ENCODE measurements around the gene NANS. TPM values are rescaled to one million over a fixed set of nuclear protein-coding genes. Genes with fewer than 3 reads are reported as not detected.
"Not testable (repeated sequence)": the region's sequence is repeated elsewhere in the genome, so short reads cannot be mapped to it uniquely, and the experiment has no call there.

Gene NANS
- total RNA-seq, 1 donor from 2014 or later = 33.4 TPM

DNA sequence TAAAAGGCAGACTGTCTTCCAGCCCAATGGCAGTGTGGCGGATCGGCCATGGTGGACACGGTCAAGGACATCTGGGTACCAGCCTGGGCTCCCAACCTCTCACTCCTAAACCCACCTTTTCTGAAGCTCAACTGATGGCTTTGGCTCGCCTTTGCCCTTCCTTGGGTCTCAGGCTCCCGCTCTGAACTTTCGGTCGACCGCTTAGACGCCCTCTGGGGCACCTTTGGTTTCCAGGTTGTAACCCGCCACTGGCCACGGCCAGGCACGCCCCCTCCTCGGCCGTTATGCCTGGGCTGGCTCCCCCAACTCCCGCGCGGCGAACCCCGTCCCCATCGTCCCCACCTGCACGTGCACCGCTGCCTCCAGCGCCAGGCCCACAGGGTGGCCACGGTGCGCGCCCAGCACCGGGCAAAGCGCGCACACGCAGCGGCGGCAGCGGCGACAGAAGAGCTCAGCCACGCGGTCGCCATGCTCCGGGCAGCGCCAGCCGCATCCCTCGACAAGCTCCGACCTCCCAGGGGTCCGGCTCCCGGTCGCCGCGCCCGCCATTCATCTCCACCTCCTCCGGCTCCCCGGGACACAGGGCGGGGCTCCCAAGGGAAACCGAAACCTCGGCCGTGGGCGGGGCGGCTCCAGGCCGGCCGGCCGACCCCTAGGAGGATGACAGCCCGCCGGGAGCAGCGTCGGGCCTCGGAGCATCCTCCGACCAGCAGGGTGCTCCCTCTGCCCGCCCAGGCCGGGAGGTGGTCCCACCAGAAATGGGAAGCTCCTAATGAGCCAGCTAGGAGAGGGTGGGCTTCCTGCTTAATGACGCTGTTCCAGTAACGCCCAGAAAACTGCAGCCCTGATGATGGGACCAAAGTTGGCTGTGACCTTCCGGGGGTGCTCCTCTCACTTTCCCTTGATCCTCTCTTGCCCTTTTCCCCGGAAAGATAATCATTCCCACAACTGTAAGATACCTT, 62.4 kb downstream of the NANS start, which contains the start of gene TRIM14:
Gene TRIM14, minus strand, starts transcription at position 583 of the 962 bp plus-strand sequence. Its CDS starts 34 bp downstream, at position 549.
- intact Hi-C loops (cut with DNase I) = no loop called here
- peak; percentile 77 for DNase-seq
- ATAC-seq (ENCODE audit: poor library complexity) = peak; percentile 73

DNA sequence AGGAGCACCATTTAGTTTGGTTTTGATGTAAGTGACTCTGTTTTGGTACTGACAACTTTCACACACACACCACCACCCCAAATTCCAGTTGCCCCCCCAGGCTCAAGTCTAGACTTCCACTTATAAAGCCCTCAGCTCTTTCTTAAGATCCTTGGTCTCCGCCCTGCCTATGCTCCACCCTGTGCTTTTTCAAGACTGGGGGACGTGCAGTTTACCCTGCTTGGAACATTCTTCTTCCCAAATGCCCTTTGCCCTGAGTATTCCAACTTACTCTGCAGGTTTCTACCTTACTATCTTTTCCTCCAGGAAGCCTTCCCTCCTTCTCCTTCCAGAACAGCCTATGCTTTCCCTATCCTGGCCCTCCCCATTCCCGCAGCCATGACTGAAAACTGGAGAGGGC, 63.9 kb downstream of the NANS start:
- intact Hi-C loops (cut with DNase I) = no loop called here
- DNase-seq (no peak), ATAC-seq (ENCODE audit: poor library complexity) (peak; percentile 50)

- intact Hi-C loops (cut with DNase I) = no loop called here
- DNase-seq (no peak), ATAC-seq (ENCODE audit: poor library complexity) (peak; percentile 45)
These were observed 64.5 kb downstream of the NANS start for GRCh38 chr9:98121058-98121457.

- intact Hi-C loops (cut with DNase I); ATAC-seq (ENCODE audit: poor library complexity); DNase-seq: not testable (repeated sequence)
These were observed 67.6 kb downstream of the NANS start for GRCh38 chr9:98124091-98124490.

- intact Hi-C loops (cut with DNase I) = no loop called here
- DNase-seq (no peak), ATAC-seq (ENCODE audit: poor library complexity) (no peak)
These were observed 68.3 kb downstream of the NANS start for GRCh38 chr9:98124637-98125426.

GRCh38 chr9:98127226-98127625, 70.7 kb downstream of the NANS start:
- DNase-seq (no peak), ATAC-seq (ENCODE audit: poor library complexity) (no peak)
- intact Hi-C loops (cut with DNase I) = no loop called here

DNA sequence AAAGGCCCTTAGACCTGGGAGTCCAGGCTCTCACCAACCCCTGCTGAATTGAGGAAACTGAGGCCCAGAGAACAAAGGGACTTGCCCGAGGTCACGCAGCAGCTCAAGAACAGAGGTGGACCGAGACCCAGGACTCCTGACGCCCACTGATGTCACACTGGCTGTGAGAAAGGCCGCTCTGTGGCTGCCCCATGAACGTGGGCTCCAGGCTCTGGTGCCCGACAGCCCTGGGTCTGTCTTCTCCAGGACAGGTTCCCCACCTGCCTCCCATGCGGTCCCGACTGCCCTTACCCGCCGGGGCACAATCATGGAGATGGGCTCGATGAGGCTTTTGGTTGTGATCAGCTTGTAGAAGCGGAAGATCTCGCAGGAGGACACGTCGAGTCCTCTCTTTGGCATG, 71.8 kb downstream of the NANS start:
- intact Hi-C loops (cut with DNase I) = no loop called here

DNA sequence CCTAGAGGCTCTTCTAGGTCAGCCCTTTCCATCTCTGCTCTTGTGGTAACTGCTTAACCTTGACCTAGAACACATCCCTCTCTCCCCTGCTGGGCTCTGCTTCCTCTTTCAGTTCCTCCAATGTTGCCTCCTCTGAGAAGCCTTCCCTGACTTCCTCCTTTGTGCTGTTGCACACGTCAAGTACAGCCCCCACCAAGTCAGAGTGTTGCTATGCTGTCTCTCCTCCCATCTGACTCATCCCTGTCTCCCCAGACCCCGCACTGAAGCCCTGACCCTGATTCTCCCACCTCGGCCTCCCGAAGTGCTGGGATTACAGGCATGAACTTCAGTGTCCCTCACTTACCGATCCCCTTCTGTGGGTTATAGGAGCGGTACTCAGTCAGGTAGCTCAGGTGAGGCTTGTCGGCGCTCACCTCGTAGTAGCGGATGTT, 72.9 kb downstream of the NANS start:
- ATAC-seq (ENCODE audit: poor library complexity) (peak; percentile 80), DNase-seq (no peak)
- intact Hi-C loops (cut with DNase I) = no loop called here

More for the DNA sequence above, 71.8 kb downstream of the NANS start:
- DNase-seq (no peak), ATAC-seq (ENCODE audit: poor library complexity) (no peak)

DNA sequence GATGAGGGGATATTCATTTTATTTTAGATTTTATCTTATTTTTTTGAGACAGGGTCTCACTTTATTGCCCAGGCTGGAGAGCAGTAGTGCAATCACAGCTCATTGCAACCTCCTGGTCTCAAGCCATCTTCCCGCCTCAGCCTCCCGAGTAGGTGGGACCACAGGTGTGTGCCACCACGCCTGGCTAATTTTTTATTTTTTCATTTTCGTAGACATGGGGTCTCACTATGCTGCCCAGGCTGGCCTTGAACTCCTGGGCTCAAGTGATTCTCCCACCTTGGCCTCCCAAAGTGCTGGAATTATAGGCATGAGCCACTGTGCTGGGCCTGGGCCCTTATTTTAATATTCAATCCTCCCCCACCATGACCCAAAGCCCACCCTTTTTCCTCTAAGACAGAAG, 73.5 kb downstream of the NANS start:
- intact Hi-C loops (cut with DNase I); ATAC-seq (ENCODE audit: poor library complexity); DNase-seq: not testable (repeated sequence)

DNA sequence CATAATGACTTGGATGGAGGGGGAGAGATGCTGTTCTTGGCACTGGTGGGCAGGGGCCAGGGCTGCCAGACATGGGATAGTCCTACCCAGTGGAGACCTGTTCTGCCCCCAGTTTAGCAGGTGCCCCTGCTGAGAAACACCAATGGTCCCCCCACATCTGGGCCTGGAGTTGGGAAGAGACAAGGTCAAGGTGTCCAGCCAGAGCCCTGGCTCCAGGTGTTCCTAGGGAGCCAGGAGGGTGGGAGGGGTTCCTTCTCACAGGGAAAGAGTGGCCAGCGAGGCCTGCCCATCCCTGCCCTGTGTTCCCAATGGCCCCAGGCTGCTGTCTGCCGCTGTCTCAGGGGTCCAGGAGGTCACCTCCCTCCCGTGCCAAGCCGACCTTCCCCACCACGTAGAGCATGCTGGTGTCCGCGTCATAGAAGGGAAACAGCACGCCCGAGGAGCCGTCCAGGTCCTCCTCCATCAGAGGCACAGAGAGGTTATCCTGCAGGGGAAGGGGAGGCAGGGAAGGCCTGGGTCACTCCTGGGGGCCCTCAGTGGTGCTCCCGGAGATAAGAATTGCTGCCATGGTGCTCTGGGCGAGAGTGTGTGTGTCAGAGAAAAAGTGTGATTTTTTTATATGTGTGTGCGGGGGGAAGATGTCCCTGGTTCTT, 74.2 kb downstream of the NANS start:
- intact Hi-C loops (cut with DNase I) = no loop called here
- ATAC-seq (ENCODE audit: poor library complexity) (no peak), DNase-seq (no peak)

- ATAC-seq (ENCODE audit: poor library complexity) = no peak
- DNase-seq = no peak
- intact Hi-C loops (cut with DNase I) = no loop called here
These were observed 75.6 kb downstream of the NANS start for GRCh38 chr9:98132158-98132557.

Other genes starting within 250 kb of the NANS start
- not detected for gene FOXE1, start 203.5 kb upstream of the NANS start, total RNA-seq
- gene TRMO, start 134.2 kb upstream of the NANS start, total RNA-seq = 5.8 TPM
- gene HEMGN, start 118.6 kb upstream of the NANS start, total RNA-seq = not detected
- gene ANP32B, start 73.4 kb upstream of the NANS start, total RNA-seq = 47.0 TPM
- gene TRIM14, start 62.5 kb downstream of the NANS start, total RNA-seq = 4.9 TPM
- 0.30 TPM for gene CORO2A, start 135.9 kb downstream of the NANS start, total RNA-seq
- gene TBC1D2, start 198.9 kb downstream of the NANS start, total RNA-seq = 2.0 TPM

All from Right ventricle myocardium superior (tissue), 1 donor.